ENCODE measurements around the gene MZF1.
"Not testable (repeated sequence)": the region's sequence is repeated elsewhere in the genome, so short reads cannot be mapped to it uniquely, and the experiment has no call there.

MZF1 gene

GRCh38 chr19:58581227-58582141 is 8.3 kb upstream of the MZF1 start:
- Histone ChIP-seq H3K79me2 (ENCODE audit: insufficient read depth, low read length) (no peaks in the 10 kb centered on the region), H3K27me3 (ENCODE audit: low read length) (no peaks in the 10 kb centered on the region), H3K9ac (ENCODE audit: low read length) (no peak overlapping the region), H3F3A (ENCODE audit: insufficient read depth) (peaks cover 7% of the 10 kb centered on the region), H3K4me2 (ENCODE audit: low read depth, low read length, poor library complexity, severe bottlenecking) (no peak overlapping the region), H3K9me3 (ENCODE audit: insufficient read depth, low read length) (no peaks in the 10 kb centered on the region), H3K4me3 (ENCODE audit: insufficient read depth, low read length, poor library complexity, severe bottlenecking) (no peak overlapping the region), H3K9me2 (replicated peaks; ENCODE audit: insufficient read depth, low read length) (no peaks in the 10 kb centered on the region), H3K36me3 (ENCODE audit: low read length) (no peaks in the 10 kb centered on the region), H2AFZ (ENCODE audit: low read depth, low read length, severe bottlenecking) (peak overlapping the region; percentile 38), H3K27ac (ENCODE audit: low read depth, low read length) (no peak overlapping the region), H4K20me1 (ENCODE audit: low read depth, low read length) (no peaks in the 10 kb centered on the region)
- peak; percentile 97 for TF ChIP-seq CTCF (IDR thresholded peaks at IDR 0.05; ENCODE audit: insufficient read depth, low read length, poor library complexity, severe bottlenecking)
- TF ChIP-seq EZH2phosphoT487 (conservative IDR thresholded peaks at IDR 0.05; ENCODE audit: low read length) = no peak

- H4K20me1 ChIP-seq (ENCODE audit: low read depth, low read length) = no peaks in the 10 kb centered on the region
- no peaks in the 10 kb centered on the region for H3K79me2 ChIP-seq (ENCODE audit: insufficient read depth, low read length)
- H3K9me2 ChIP-seq (replicated peaks; ENCODE audit: insufficient read depth, low read length) = no peaks in the 10 kb centered on the region
- H3F3A ChIP-seq (ENCODE audit: insufficient read depth) = peaks cover 7% of the 10 kb centered on the region
- no peak overlapping the region for H3K4me3 ChIP-seq (ENCODE audit: insufficient read depth, low read length, poor library complexity, severe bottlenecking)
- TF ChIP-seq EZH2phosphoT487 (conservative IDR thresholded peaks at IDR 0.05; ENCODE audit: low read length) = no peak
- TF ChIP-seq CTCF (IDR thresholded peaks at IDR 0.05; ENCODE audit: insufficient read depth, low read length, poor library complexity, severe bottlenecking) = no peak
- H3K36me3 ChIP-seq (ENCODE audit: low read length) = no peaks in the 10 kb centered on the region
- no peaks in the 10 kb centered on the region for H3K27me3 ChIP-seq (ENCODE audit: low read length)
- no peak overlapping the region for H2AFZ ChIP-seq (ENCODE audit: low read depth, low read length, severe bottlenecking)
- no peak overlapping the region for H3K4me2 ChIP-seq (ENCODE audit: low read depth, low read length, poor library complexity, severe bottlenecking)
- no peak overlapping the region for H3K27ac ChIP-seq (ENCODE audit: low read depth, low read length)
- no peaks in the 10 kb centered on the region for H3K9me3 ChIP-seq (ENCODE audit: insufficient read depth, low read length)
- H3K9ac ChIP-seq (ENCODE audit: low read length) = no peak overlapping the region
Observed at GRCh38 chr19:58579473-58580142, 6.5 kb upstream of the MZF1 start.

- Histone ChIP-seq H3K4me2 (ENCODE audit: low read depth, low read length, poor library complexity, severe bottlenecking) (peak overlapping the region; percentile 4), H3K27me3 (ENCODE audit: low read length) (no peaks in the 10 kb centered on the region), H3K9me2 (replicated peaks; ENCODE audit: insufficient read depth, low read length) (no peaks in the 10 kb centered on the region), H2AFZ (ENCODE audit: low read depth, low read length, severe bottlenecking) (no peak overlapping the region), H3K27ac (ENCODE audit: low read depth, low read length) (no peak overlapping the region), H3K36me3 (ENCODE audit: low read length) (no peaks in the 10 kb centered on the region), H3K4me3 (ENCODE audit: insufficient read depth, low read length, poor library complexity, severe bottlenecking) (no peak overlapping the region), H4K20me1 (ENCODE audit: low read depth, low read length) (no peaks in the 10 kb centered on the region), H3K9ac (ENCODE audit: low read length) (0 out of 2 replicates have a peak overlapping the region, but pooled peaks have one; percentile 3), H3K79me2 (ENCODE audit: insufficient read depth, low read length) (no peaks in the 10 kb centered on the region), H3K9me3 (ENCODE audit: insufficient read depth, low read length) (no peaks in the 10 kb centered on the region), H3F3A (ENCODE audit: insufficient read depth) (peaks cover 18% of the 10 kb centered on the region)
- TF ChIP-seq CTCF (IDR thresholded peaks at IDR 0.05; ENCODE audit: insufficient read depth, low read length, poor library complexity, severe bottlenecking) (no peak), EZH2phosphoT487 (conservative IDR thresholded peaks at IDR 0.05; ENCODE audit: low read length) (no peak)
Observed at GRCh38 chr19:58578012-58578925, 5.1 kb upstream of the MZF1 start.

- H3K79me2 ChIP-seq (ENCODE audit: insufficient read depth, low read length); H3K4me2 ChIP-seq (ENCODE audit: low read depth, low read length, poor library complexity, severe bottlenecking); H3K9me3 ChIP-seq (ENCODE audit: insufficient read depth, low read length); H3K36me3 ChIP-seq (ENCODE audit: low read length); H2AFZ ChIP-seq (ENCODE audit: low read depth, low read length, severe bottlenecking); H4K20me1 ChIP-seq (ENCODE audit: low read depth, low read length); H3K27me3 ChIP-seq (ENCODE audit: low read length); H3K9me2 ChIP-seq (replicated peaks; ENCODE audit: insufficient read depth, low read length); H3K27ac ChIP-seq (ENCODE audit: low read depth, low read length); H3K4me3 ChIP-seq (ENCODE audit: insufficient read depth, low read length, poor library complexity, severe bottlenecking); H3K9ac ChIP-seq (ENCODE audit: low read length): not testable (repeated sequence)
- H3F3A ChIP-seq (ENCODE audit: insufficient read depth) = peaks cover 18% of the 10 kb centered on the region
Observed at GRCh38 chr19:58577581-58577980, 4.4 kb upstream of the MZF1 start.
